ENCODE results near the gene GALNT16.
A peak's percentile ranks its signal among the peaks of the same experiment; 100 is the strongest.

The GALNT16 gene

DNA sequence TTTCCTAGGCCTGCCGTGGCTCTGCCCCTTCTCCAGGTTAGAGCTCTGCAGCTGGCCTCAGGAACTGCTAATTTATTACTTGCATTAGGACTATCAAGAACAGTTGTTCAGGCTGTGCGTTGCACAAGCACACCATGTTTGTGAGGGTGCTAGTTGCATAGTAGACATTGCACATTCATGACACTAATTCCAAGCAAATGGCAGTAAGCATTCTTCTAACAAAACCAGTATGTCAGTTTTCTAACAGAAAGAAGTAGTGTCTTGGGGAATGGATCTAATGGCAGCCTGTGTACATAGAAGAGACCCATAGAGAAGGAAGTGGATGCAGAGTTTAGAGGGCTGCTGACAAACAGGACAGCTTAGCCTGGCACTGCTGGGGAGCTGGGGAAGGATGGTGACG is 84.2 kb downstream of the GALNT16 start:
- no peak for DNase-seq

DNA sequence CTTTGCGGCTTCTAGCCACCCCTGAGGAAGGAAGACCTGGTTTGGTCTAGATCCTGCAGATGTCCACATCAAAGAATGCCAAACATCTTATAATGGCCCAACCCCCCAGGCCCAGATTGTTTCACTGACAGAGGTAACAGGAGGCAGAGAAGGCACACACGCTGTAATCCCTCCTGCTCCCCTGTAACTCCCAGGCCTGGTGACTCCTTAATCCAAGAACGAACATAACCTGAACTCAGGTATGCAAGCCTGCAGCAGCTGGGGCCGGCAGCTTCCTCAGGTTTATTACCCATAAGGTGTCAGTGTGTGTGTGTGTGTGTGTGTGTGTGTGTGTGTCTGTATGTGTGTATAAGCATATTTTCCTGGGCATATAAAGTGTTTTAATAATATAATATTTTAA is 85.4 kb downstream of the GALNT16 start:
- no peak for DNase-seq

DNA sequence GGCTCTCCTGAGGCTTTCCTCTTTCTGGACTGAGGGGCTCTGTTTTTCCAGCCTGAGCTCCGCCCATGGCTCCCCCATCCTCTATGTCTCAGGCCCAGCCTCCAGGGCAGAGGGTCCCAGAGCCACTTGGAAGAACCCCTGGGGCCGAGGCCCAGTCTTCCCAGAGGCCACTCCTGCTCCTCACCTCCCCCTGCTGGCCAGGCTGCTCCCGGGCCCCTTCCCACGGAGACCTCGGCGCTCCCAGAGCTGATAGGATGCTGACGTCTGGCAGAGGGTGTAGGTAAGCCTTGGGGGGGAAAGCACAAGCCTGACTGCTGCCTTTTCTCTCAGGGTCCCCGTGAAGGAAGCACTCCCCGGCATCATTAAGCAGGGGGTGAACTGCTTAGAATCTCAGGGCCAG is 86.8 kb downstream of the GALNT16 start:
- no peak for DNase-seq

DNA sequence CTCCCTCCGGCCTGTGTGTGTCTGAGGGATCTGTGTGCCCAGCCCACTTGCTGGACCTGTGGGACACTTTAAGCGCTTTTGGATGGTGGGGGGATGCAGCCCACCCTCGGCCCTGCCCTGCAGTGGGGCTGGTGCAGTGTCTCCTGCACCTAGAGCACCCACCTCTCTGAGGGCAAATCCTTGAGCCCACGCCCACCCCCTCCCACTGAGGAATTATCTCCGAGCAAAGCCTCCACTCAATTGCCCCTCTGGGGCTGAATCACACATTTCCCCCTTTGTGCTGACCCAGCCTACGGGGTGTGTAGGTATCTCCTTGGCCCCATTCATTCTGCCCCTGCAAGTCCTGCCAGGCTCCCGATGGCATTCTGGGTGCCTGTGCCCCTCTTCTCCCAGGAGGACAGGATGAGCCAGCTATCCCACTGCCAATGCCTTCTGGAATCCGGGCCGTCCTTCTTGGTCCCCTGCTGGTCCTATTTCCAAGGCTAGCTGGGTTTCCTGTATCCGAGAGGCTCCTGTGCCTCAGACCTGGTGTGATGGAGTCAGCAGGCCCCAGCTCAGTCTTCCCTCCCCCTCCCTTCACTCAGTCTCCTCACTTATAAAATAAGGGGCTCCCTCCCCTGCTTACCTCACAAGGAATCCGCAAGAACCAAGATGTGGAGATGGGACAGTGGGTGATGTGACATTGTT is 89.3 kb downstream of the GALNT16 start:
- DNase-seq: no peak

DNA sequence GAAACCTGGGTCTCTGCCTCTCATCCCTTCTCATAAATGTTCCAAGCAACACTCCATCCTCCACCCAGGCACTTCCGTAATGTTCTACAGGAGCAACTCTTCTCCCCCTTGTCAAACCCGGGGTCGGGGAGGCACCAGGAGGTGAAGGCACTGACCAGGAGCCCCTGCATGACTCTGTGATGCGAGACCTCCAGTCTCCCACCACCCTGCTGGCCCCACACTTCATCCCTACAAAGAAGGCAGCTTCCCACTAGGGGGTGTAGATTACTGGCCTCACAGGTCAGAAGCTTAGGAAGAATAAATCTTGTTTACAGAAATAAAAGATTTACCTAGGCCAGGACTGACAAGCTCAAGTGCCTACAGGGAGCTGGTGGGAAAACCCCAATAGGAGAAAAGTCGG is 90.9 kb downstream of the GALNT16 start:
- no peak for DNase-seq

DNA sequence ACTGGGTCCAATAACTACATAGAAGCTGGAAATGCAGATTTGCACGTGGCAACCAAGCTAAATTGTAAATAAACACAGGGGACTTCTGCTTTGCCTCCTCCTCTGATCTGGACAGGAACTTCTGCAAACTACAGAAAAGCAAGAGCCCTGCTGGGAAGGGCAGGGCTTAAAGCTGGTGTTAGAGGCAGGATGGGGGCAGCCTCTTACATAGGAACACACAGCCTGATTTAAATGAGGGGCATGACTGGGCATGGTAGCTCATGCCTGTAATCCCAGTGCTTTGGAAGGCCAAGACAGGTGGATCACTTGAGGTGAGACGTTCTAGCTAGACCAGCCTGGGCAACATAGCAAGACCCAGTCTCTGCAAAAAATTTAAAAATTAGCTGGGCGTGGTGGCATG is 91.4 kb downstream of the GALNT16 start:
- no peak for DNase-seq

DNA sequence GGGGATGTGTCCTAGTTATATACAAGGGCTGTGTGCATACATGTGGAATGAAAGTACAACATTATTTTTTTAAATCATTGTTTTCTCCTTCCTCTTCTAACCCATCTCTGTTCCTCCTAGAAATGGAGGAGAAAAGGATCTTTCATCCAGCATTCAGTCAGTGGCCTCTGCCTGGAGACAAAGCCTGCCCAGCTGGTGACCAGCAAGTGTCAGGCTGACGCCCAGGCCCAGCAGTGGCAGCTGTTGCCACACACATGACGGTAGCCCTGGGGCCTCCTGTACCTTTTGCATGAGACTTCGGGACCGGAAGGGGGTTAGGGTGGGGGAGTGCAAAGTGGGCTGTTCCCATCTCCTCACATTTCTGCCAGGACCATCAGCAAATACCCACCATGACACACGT is 92.0 kb downstream of the GALNT16 start:
- no peak for DNase-seq

DNA sequence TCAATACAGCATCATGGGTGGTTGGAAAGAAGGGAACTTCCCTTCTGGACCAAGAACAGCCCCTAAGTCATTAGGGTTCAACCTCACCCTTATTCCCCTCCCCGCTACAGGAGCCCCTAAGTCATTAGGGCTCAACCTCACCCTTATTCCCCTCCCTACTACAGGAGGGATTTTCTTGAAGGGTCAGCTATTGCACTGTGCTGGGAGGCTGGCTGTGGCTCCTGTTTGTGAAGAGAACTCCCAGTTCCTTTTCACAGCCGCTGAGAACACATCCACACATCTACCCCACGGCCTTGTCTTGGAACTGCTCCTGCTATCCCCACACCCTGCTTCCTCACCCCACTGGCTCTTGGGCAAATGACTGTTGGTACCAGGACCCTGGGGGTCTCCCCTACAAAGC is 93.2 kb downstream of the GALNT16 start:
- DNase-seq: no peak

DNA sequence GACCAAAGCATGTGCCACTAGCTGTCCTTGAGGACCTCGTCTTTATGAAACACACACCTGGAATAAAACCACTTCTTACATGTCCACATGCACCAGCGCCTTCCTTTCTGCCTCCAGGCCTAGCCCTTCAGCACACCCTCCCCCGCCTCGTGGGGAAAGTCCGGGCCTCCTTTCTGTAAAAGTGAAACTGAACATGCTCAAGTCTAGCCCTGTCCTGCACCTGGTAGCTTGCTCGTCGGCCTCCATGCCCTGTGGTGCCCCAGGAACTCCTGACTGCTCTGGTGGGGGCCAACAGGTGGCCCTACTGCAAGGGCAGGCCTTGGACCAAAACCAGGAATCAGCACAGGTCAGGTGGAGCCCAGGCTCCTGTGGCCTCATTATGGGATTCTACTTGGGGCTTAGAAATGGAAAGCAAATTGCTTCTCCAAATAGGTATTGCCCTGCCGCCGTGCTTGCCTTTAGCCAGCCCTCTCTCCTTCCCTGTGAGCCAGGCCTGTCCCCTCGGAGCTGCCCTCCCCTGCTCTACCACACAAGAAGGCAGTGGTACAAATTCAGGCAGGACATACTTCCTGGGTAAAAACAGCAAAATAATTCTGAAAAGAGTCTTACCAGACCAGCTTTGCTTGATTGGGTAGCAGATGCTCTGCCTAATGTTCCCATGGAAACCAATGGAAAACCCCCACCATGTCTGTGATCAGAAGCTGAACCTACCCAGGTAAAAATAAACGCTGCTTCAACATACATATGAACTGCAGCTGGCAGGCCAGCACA is 94.6 kb downstream of the GALNT16 start:
- DNase-seq: no peak

DNA sequence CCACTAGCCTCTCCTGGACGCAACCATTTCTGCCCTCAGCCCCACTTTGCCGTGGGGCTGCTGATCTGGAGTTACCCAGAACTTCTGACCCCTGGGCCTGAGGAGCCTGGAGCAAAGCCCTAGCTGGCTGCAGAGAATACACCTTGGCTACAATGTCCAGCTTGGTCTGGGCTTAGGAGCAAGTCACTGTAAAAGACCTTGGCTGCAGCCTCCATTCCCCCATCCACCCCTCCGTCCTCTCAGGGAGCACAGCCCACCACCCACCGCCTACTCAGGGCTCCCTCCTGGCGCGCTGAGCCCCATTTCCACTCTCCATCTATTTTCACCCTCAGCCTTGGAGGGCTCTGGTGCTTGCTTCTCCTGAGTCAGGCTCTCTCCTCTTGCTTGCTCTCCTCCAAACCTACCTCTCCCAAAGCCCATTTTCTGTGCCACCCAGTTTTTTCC is 95.2 kb downstream of the GALNT16 start:
- DNase-seq: no peak

DNA sequence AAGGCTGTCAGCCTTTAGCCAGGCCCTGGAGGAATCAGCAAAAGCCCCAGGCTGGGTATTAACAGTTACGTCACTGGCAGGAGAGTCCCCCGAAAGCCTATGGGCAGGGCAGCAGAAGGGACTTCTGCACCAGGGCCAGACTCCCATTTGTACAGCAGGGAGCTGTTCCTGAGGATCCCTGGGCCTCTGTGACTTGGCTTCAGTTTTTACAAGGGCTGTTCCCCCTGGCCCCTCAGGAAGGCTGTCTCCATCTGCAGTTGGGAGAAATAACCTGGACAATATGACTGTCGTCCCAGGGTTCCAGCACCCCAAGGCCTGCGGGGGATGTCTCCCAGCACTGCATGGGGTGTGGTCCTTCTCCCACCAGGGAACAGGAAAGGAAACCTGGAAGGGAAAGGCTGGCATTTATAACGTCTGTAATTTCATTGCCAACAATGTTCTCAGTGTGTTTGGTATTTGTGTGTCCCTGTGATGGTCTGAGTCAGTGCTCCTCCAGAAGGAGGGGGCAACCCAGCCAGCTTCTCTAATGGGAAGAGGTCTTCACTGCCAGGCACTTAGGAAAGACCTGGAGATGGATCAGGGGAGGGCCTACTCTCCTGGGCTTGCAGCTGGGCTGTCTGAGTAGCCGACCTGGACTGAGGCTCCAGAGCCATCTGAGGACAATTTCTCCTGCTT is 95.8 kb downstream of the GALNT16 start:
- DNase-seq: no peak

DNA sequence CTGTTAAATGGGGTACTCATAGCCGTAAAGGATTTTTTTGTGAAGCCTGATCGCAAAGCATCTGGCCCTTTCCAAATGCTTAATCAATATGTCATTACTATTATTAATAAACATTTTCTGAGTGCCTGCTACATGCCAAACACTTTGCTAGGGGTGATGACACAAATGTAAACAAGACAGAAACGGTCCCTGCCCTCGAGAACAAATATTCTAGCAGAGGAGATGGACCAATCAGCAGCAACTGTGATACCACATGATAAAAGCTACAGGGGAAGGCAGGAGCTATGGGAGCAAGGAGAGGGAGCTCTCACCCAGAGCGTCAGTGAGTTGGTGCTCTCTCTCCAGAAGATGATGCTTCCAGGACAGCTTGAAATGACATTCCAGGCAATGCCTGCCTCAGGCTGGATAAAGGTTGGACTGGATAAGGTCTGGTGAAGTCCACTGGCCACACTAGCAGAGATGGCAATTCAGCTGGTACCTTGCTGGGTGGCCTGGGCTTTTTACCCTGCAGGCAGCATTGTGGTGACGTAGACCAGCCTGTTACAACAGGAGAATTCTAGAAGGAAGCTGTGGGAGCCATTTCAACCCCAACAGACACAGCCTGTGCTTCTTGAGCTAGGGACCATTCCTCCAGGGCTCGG is 97.1 kb downstream of the GALNT16 start:
- no peak for DNase-seq

DNA sequence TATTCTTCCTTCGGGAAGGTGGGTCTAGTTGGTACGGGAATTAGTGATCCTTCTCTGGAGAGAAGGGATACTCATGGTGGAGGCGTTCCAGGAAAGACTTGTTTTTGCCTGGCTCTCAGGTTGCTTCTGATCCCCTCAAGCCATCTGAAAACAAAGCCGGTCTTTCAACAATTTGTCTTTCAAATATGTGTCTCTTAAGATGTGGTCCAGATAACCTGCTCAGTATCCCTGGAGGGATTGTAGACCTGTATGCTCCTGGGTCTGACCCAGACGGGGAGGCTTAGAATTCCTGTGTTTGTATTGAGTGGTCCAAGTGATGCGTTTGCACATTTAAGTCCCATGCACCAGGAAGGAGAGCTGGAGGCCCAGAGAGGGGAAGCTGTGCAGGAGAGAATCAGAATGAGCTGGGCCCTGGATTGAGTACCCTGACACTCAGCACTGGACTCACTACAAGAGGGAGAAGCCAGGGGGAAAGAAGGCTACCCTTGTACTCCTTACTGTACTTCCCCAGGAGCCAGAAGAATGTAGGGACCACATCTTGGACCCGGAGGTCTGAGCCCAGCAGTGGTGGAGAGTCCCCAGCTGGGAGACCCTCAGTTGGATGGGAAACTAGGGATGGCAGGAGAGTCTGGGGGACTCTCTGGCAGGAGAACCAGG is 97.7 kb downstream of the GALNT16 start:
- DNase-seq: no peak

DNA sequence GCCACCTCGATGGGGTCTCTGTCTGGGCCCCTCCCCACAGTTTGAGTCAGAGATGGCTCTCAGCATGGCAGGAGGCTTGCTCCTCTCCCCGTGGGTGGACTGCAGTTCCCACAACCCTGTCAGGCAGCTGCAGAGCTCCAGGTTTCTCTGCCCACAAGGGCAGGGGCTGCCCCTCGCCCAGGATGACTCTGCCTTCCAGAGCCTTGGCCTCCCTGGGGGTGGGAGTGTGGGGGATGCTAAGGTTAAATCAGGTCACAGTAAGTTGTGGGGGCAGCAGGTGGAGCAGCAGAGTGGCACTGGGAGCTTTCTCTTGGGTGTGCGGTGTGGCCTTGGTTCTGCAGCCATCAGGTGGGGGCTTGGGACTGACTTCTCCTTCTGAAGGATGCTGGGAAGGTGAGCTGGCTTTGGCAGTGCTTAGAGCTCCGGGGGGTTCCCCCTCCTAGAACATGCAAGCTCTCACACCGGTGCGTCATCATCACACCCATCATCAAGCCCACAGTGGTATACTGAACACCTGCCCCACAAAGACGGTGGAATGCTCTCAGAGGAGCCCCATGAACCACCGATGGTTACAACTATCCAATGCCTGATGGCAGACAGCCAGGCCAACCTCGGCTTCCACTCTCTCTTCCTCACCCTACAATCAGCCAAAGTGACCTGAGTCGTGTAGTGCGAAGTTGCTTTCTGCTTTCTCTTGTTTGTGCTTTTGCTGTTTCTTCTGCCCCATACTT is 98.4 kb downstream of the GALNT16 start:
- DNase-seq: no peak

DNA sequence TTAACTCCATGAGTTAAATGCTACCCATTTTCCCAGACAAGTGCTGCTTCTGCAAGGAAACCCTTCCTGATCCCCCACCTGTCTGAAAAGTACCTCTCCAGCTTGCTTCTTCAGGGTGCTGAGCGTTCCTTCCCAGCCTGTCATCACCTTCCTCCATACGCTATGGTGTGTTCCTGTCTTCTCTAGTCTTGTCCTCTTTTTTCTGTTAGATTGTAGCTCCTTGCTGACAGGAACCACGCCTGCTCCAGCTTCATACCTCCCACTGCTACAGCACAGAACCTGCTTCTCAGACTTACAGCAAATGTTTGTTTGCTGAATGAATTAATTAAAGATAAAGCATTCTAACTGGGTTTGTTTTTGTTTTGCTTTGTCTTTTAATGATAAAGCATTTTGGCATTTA is 99.0 kb downstream of the GALNT16 start:
- no peak for DNase-seq

DNA sequence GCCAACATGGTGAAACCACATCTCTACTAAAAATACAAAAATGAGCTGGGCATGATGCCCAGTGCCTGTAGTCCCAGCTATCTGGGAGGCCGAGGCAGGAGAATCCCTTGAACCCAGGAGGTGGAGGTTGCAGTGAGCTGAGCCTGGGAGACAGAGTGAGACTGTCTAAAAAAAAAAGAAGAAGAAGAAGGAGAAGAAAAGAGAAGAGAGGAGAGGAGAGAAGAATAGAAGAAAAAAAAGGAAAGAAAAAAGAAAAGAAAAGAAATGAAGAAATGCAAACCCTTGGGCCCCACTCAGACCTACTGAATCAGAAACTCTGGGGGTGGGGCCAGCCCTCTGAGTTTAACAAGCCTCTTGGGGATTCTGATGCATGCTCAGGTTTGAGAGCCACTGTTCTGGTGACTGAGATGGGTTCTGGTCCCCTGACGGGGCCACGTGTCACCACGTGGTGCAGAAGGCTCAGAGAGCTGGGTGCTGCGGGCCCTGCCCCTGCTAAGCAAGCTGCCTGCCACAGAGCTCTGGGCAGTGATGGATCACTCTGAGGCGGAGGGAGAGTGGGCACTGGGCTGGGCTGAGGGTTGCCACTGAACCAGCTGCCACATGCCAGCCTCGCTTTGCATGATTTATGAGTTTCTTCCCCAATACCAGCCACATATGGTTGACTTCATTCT is 100.6 kb downstream of the GALNT16 start:
- no peak for DNase-seq

DNA sequence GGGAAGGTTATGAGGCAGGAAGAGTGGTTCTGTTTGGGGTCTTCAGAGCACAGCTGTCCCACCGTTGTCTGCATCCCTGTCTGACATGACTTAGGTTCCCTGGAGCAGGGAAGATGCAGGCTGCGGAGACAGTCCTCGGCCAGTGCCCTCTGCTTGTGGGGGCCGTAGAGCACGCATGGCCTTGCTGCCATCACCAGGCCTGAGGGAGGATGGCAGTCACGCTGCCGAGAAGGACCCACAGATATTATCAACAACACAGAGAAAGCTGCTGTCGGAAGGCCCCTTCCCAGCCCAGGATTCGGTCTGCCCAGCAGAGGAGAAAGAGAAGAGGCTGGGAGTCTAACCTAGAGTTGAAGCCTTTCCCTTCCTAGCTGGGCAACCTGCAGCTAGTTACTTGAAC is 103.1 kb downstream of the GALNT16 start:
- DNase-seq: peak; percentile 14

DNA sequence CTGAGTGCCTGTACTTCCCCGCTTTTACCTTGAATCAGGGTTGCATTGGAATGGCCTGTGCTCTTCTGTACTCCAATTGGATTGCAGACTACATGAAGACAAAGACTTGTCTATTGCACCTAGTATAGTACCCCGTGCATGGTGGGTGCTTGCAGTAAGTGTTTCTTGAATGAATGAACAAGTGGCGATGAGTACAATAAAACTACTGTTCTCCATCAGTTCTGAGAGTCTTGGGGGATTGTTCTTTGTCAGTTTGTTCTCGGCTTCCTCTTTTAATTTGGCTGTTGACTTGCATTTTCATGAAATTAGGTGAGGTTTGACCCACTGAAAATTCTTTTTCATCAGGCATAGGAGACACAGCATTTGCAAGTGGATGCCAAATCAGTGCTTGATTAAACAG is 104.0 kb downstream of the GALNT16 start:
- DNase-seq: no peak

DNA sequence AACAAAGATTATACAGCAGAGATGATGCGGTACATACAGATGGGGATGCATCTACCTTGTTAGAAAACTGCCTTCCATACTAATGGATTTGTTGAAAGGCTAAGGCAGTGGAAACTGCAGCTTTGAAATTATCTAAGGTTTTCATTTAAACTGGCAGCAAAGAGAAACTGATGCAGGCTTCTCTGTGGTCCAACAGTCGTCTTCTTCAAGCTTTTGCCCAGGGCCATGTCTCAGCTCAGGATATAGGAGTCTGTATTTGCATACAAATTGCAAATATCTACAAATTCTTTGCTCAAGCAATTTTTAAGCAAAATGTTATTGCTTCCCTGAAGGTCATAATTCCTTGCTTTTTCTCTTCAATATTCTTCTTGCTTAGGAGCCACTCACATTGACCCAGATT is 104.4 kb downstream of the GALNT16 start:
- DNase-seq: no peak

DNA sequence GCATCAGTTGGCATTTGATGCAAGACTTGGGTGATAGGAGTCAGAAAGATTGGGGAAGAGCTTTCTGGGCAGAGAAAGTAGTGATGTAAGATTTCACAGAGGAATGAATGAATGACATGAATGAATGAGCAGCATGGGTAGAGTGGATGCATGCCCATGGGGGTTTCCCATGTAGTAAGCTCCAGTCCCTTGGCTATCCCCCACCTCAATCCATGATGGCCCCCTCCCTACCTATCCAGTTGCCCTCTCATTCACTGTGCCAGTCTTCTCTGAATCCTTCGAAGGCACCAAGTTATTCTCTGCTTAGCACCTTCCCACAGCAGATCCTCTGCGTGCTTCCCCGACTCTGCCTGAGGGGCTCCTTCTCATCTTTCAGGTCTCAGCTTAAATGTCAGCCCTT is 106.1 kb downstream of the GALNT16 start:
- DNase-seq: no peak

DNA sequence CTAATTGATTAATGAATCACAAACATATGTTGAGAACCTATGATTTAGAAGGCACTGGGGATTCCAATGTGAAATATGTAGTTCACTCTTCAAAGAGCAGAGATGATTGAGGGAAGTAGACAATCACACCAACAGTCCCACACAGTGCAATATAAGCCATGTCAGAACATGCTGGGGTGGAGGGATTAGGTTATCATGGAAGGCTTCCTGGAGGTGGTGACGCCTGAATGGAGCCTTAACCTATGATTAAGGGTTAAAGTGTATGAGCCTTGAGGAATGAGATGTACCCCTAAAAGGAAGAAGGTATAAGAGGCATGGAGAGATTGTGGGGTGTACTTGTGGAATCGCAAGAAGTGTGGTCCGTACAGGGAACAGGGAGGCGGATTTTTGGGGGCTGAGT is 106.8 kb downstream of the GALNT16 start:
- no peak for DNase-seq

DNA sequence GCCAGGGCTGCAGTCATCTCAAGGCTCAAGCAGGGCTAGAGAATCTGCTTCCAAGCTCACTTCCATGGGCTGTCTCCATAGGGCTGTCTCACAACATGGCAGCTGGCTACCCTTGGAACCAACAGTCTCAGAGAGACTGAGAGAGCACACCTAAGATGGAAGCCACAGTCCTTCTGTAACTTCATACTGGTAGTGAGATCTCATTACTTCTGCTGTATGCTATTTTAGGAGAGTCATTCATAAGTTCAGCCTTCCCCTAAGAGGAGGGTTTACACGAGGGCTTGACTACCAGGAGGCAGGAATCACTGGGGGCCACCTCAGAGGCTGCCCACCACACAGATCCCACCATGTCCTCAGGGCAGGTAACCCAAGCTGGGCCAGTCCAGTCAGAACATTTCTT is 108.4 kb downstream of the GALNT16 start:
- DNase-seq: no peak
